GM23338 (cell line): ENCODE results near the gene MRPS26. TPM values are rescaled to one million over a fixed set of nuclear protein-coding genes. Genes with fewer than 3 reads are reported as not detected.

ENCODE experiments used
- ATAC-seq: fragments of 200-7000 bp; cut with Tn5 transposase; 3 replicates; pipeline ENCODE4 v1.9.1; 2020
- DNase-seq: peaks from one replicate; pipeline ENCODE4 v3.0.0-alpha.2; 2015; ENCODE audit warnings: low spot score
- H2AFZ ChIP-seq: fragments of 200-600 bp; sonication (generic); 2 replicates; pipeline ENCODE4 v1.8.0; 2016; ENCODE audit warnings: antibody characterized with exemption, mild to moderate bottlenecking, moderate library complexity
- H3F3A ChIP-seq: fragments of 200-600 bp; sonication (generic); replicated peaks from 2 replicates; pipeline ENCODE4 v1.8.0; 2017; ENCODE audit warnings: antibody characterized with exemption, mixed run types, low read depth
- H3K27ac ChIP-seq: fragments of 200-600 bp; sonication (generic); 2 replicates; pipeline ENCODE4 v1.6.1; 2016; ENCODE audit warnings: low read depth
- H3K27me3 ChIP-seq: fragments of 200-600 bp; sonication (generic); 2 replicates; pipeline ENCODE4 v1.8.0; 2016; ENCODE audit warnings: mild to moderate bottlenecking, mixed run types, moderate library complexity; ENCODE audit not compliant: insufficient read depth
- H3K36me3 ChIP-seq: fragments of 200-600 bp; sonication (generic); 2 replicates; pipeline ENCODE4 v1.8.0; 2016; ENCODE audit warnings: mild to moderate bottlenecking; ENCODE audit not compliant: insufficient read depth
- H3K4me1 ChIP-seq: fragments of 200-600 bp; sonication (generic); 2 replicates; pipeline ENCODE4 v1.8.0; 2016; ENCODE audit warnings: mild to moderate bottlenecking, moderate library complexity; ENCODE audit not compliant: insufficient read depth
- H3K4me2 ChIP-seq: fragments of 200-600 bp; sonication (generic); 2 replicates; pipeline ENCODE4 v1.7.1; 2017; ENCODE audit warnings: mixed run types
- H3K4me3 ChIP-seq: fragments of 200-600 bp; sonication (generic); 2 replicates; pipeline ENCODE4 v1.6.1; 2016; ENCODE audit warnings: mixed run types
- H3K79me2 ChIP-seq: fragments of 200-600 bp; sonication (generic); replicated peaks from 2 replicates; pipeline ENCODE4 v1.8.0; 2017; ENCODE audit warnings: mild to moderate bottlenecking; ENCODE audit not compliant: insufficient read depth
- H3K9me2 ChIP-seq: fragments of 200-600 bp; sonication (generic); 2 replicates; pipeline ENCODE4 v1.8.0; 2017; ENCODE audit not compliant: insufficient read depth
- H4K20me1 ChIP-seq: fragments of 200-600 bp; sonication (generic); replicated peaks from 2 replicates; pipeline ENCODE4 v1.8.0; 2017; ENCODE audit warnings: mild to moderate bottlenecking; ENCODE audit not compliant: insufficient read depth
- H3K27ac Mint-ChIP-seq: 2 replicates; pipeline ENCODE4 v1.8.0; 2020; ENCODE audit warnings: inconsistent platforms, mild to moderate bottlenecking, moderate library complexity, mixed read lengths
- H3K27me3 Mint-ChIP-seq: 3 replicates; pipeline ENCODE4 v1.8.0; 2022; ENCODE audit warnings: low read depth, mild to moderate bottlenecking, moderate library complexity, mixed read lengths, inconsistent platforms; ENCODE audit not compliant: insufficient read depth, poor library complexity
- H3K36me3 Mint-ChIP-seq: 3 replicates; pipeline ENCODE4 v1.8.0; 2021; ENCODE audit warnings: low read depth, mild to moderate bottlenecking, inconsistent platforms, moderate library complexity, mixed read lengths
- H3K4me1 Mint-ChIP-seq: 3 replicates; pipeline ENCODE4 v1.8.0; 2020; ENCODE audit warnings: mild to moderate bottlenecking, inconsistent platforms, mixed read lengths
- H3K4me3 Mint-ChIP-seq: 3 replicates; pipeline ENCODE4 v1.8.0; 2021; ENCODE audit warnings: moderate library complexity, mild to moderate bottlenecking, inconsistent platforms, mixed read lengths
- H3K9me3 Mint-ChIP-seq: 3 replicates; pipeline ENCODE4 v1.8.0; 2020; ENCODE audit warnings: moderate library complexity, mild to moderate bottlenecking, inconsistent platforms, mixed read lengths
- CREB1 ChIP-seq: fragments of 250-450 bp; sonication (Bioruptor Pico); IDR thresholded peaks from 2 replicates; pipeline ENCODE4 v1.5.0; 2020; ENCODE audit warnings: low read depth, mild to moderate bottlenecking, moderate library complexity
- ETS1 ChIP-seq: IDR thresholded peaks from 2 replicates; pipeline ENCODE4 v1.6.1; 2016; ENCODE audit warnings: antibody characterized with exemption
- EZH2 ChIP-seq: fragments of 200-600 bp; sonication (generic); IDR thresholded peaks from one replicate; pipeline ENCODE4 v1.8.0; 2017; ENCODE audit warnings: antibody characterized with exemption, mild to moderate bottlenecking, low read depth; ENCODE audit not compliant: unreplicated experiment
- JUNB ChIP-seq: IDR thresholded peaks from one replicate; pipeline ENCODE4 v1.6.1; 2016; ENCODE audit warnings: antibody characterized with exemption; ENCODE audit not compliant: unreplicated experiment
- NANOG ChIP-seq: IDR thresholded peaks from 2 replicates; pipeline ENCODE4 v1.6.1; 2016; ENCODE audit warnings: antibody characterized with exemption, borderline replicate concordance
- REST ChIP-seq: IDR thresholded peaks from one replicate; pipeline ENCODE4 v1.6.1; 2018; ENCODE audit warnings: antibody characterized with exemption; ENCODE audit not compliant: unreplicated experiment
- STAT1 ChIP-seq: IDR thresholded peaks from one replicate; pipeline ENCODE4 v1.6.1; 2016; ENCODE audit warnings: antibody characterized with exemption; ENCODE audit not compliant: unreplicated experiment
- ZNF114 ChIP-seq: fragments of 250-450 bp; sonication (Bioruptor Pico); IDR thresholded peaks from 2 replicates; pipeline ENCODE4 v1.5.0; 2020; ENCODE audit warnings: mild to moderate bottlenecking, moderate library complexity
- ZNF331 ChIP-seq: fragments of 250-450 bp; sonication (Bioruptor Pico); IDR thresholded peaks from 2 replicates; pipeline ENCODE4 v1.5.0; 2020; ENCODE audit warnings: low read depth, mild to moderate bottlenecking, moderate library complexity
- ZNF462 ChIP-seq: fragments of 250-450 bp; sonication (Bioruptor Pico); IDR thresholded peaks from 2 replicates; pipeline ENCODE4 v1.5.0; 2020; ENCODE audit warnings: mild to moderate bottlenecking, moderate library complexity
- polyA plus RNA-seq: library from polyadenylated mRNA; unstranded; fragments of >200 nt; fragmentation: Nextera tagmentation; extraction: Ambion mirVana; gene quantifications from 2 replicates; pipeline ENCODE4 v1.2.1, GENCODE V29; 2016
- total RNA-seq: library from RNA; depleted of rRNA; stranded (reverse); fragments of >200 nt; shearing (Covaris generic); gene quantifications from 2 replicates; pipeline ENCODE4 v1.2.3, GENCODE V29; 2014

MRPS26 gene
- total and polyA plus RNA-seq, 2 experiments from 2014 or later = 105 to 154 TPM

GRCh38 chr20:3021327-3021726, 24.5 kb upstream of the MRPS26 start:
- no peak overlapping the region for H3K4me3 Mint-ChIP-seq
- Histone ChIP-seq H3K27me3 (no peaks in the 10 kb centered on the region), H3F3A (no peaks in the 10 kb centered on the region), H3K4me3 (no peak overlapping the region), H3K9me2 (0 out of 2 replicates have a peak, but pooled peaks cover 5% of the 10 kb centered on the region), H3K36me3 (peaks cover 24% of the 10 kb centered on the region), H4K20me1 (no peaks in the 10 kb centered on the region), H3K79me2 (no peaks in the 10 kb centered on the region), H2AFZ (no peak overlapping the region), H3K4me2 (no peak overlapping the region), H3K4me1 (no peaks in the 10 kb centered on the region), H3K27ac (no peak overlapping the region)
- DNase-seq = no peak
- no peaks in the 10 kb centered on the region for H3K4me1 Mint-ChIP-seq
- H3K36me3 Mint-ChIP-seq = peaks cover 71% of the 10 kb centered on the region
- ATAC-seq = no peak
- TF ChIP-seq CREB1 (no peak), ETS1 (no peak), EZH2 (no peak), STAT1 (no peak), REST (no peak)
- peaks cover 8% of the 10 kb centered on the region for H3K27me3 Mint-ChIP-seq
- H3K9me3 Mint-ChIP-seq = peaks cover 15% of the 10 kb centered on the region
- no peak overlapping the region for H3K27ac Mint-ChIP-seq

- H2AFZ ChIP-seq = no peak overlapping the region
- no peak for TF ChIP-seq JUNB
- no peak for TF ChIP-seq NANOG
- TF ChIP-seq ZNF114 (CRISPR knock-in tag) = no peak
- no peak for TF ChIP-seq EZH2
- no peak for TF ChIP-seq ETS1
- TF ChIP-seq CREB1 = no peak
- no peak for TF ChIP-seq ZNF462 (CRISPR knock-in tag)
- TF ChIP-seq ZNF331 (CRISPR knock-in tag) = no peak
- H3K27ac ChIP-seq = no peak overlapping the region
- H3K36me3 ChIP-seq = peaks cover 24% of the 10 kb centered on the region
- no peaks in the 10 kb centered on the region for H3K4me1 ChIP-seq
- Mint-ChIP-seq H3K27me3 (peaks cover 8% of the 10 kb centered on the region), H3K36me3 (peaks cover 71% of the 10 kb centered on the region), H3K9me3 (peaks cover 15% of the 10 kb centered on the region), H3K27ac (no peak overlapping the region), H3K4me1 (no peaks in the 10 kb centered on the region), H3K4me3 (no peak overlapping the region)
- no peak for DNase-seq
- H3F3A ChIP-seq = no peaks in the 10 kb centered on the region
- no peak for ATAC-seq
- H3K4me3 ChIP-seq = no peak overlapping the region
- H3K4me2 ChIP-seq = no peak overlapping the region
- no peaks in the 10 kb centered on the region for H3K27me3 ChIP-seq
- no peaks in the 10 kb centered on the region for H3K79me2 ChIP-seq
- no peaks in the 10 kb centered on the region for H4K20me1 ChIP-seq
- H3K9me2 ChIP-seq = 0 out of 2 replicates have a peak, but pooled peaks cover 5% of the 10 kb centered on the region
Observed at GRCh38 chr20:3021777-3022176, 24.1 kb upstream of the MRPS26 start.
